ENCODE data around the gene AUTS2.

The AUTS2 gene

DNA sequence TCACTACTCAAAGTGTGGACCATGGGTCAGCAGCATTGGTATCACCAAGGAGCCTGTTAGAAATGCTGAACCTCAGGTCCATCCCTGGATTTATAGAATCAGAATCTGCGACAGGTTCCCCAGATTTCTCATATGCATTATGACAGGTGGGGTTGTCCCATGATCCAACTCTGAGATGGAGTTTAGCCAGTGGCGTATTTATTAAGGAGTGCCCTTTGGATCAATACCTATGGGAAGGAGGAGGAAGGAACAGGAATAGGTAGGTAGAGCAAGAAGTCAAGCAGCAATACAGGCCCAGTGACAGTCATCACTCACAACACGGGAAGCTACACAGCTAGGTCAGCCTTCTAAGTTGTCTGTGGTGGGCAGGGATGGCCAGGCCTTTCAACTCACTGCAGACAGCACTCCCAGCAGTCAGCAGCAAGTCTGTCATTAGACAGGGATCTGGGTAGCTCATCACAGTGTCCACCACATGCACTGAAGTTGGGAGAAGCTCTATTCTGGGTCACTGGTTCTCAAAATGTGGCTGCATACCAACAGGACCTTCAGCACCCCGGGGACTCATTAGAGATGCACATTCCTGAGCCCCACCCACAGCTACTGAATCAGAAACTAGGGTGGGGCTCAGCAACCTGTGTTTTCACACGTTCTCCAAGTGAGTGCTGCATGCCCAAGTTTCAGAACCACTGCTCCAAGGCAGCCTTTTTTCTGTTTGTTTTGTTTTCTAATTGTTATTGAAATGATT is 1001.3 kb downstream of the AUTS2 start:
- DNase-seq (ENCODE audit: low spot score), result no peak
- Mint-ChIP-seq H3K4me3 (no peak overlapping the region), H3K27me3 (ENCODE audit: low read depth) (peaks cover 26% of the 10 kb centered on the region), H3K27ac (no peak overlapping the region), H3K4me1 (ENCODE audit: low read depth) (no peaks in the 10 kb centered on the region), H3K36me3 (ENCODE audit: low read depth) (no peaks in the 10 kb centered on the region), H3K9me3 (peaks cover 12% of the 10 kb centered on the region)

DNA sequence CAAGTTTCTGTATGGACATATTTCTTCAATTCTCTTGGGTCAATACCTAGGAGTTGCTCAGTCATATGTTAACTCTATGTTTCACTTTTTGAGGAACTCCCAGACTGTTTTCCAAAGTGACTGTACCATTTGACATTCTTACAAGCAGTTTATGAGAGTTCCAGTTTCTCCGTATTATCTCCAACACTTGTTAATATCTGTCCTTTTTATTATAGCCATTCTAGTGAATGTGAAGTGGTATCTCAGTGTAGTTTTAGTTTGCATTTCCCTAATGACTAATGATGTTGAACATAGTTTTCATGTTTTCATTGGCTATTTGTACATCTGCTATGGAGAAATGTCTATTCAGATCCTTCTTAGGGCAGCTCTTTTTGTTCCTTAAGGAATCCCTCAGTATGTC is 1002.7 kb downstream of the AUTS2 start:
- Mint-ChIP-seq H3K27ac (no peak overlapping the region), H3K4me3 (no peak overlapping the region), H3K27me3 (ENCODE audit: low read depth) (peaks cover 19% of the 10 kb centered on the region), H3K4me1 (ENCODE audit: low read depth) (no peaks in the 10 kb centered on the region), H3K9me3 (peaks cover 12% of the 10 kb centered on the region), H3K36me3 (ENCODE audit: low read depth) (no peaks in the 10 kb centered on the region)
- no peak for DNase-seq (ENCODE audit: low spot score)

DNA sequence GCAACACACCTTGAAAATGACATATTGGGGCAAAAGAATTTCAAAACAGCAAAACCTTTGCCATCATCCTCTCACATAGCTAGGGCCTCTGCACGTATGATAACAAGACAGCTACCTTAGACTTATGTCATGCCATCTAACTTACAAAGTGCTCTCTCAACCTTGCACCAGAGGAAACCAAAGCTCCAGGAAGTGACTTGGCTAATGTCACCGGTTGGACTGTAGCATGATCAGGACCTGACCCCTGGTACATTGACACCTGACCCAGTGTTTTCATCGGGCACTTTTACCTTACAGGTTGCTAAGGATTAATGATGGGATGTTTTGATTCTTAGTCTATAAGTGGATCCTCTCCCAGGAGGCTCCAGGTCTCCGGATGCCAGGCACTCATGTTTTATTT is 1003.8 kb downstream of the AUTS2 start:
- peaks cover 12% of the 10 kb centered on the region for H3K9me3 Mint-ChIP-seq
- no peak for DNase-seq (ENCODE audit: low spot score)
- H3K4me1 Mint-ChIP-seq (ENCODE audit: low read depth), result no peaks in the 10 kb centered on the region
- no peak overlapping the region for H3K27ac Mint-ChIP-seq
- H3K4me3 Mint-ChIP-seq, result no peak overlapping the region
- no peaks in the 10 kb centered on the region for H3K36me3 Mint-ChIP-seq (ENCODE audit: low read depth)
- peaks cover 12% of the 10 kb centered on the region for H3K27me3 Mint-ChIP-seq (ENCODE audit: low read depth)

DNA sequence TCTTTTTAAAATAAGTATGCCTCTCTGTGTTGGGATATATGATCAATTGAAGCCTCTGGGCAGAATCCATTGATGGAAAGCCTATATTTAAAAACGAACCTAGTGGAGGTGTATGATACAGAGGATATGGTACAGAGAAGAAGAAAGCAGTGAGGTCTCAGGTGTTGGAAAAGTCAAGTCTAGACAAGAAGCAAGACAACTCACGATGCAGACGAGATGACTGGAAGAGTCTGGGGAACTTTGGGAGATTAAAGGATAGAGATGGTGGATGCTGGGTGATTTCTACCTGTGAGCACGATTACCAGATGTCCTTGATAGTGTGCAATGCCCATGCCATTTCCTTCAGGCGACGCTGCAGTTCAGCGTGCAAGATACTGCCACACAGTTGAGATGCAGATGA is 1009.0 kb downstream of the AUTS2 start:
- Mint-ChIP-seq H3K36me3 (ENCODE audit: low read depth) (no peaks in the 10 kb centered on the region), H3K27me3 (ENCODE audit: low read depth) (no peaks in the 10 kb centered on the region), H3K27ac (no peak overlapping the region), H3K4me3 (no peak overlapping the region), H3K4me1 (ENCODE audit: low read depth) (no peaks in the 10 kb centered on the region), H3K9me3 (no peaks in the 10 kb centered on the region)
- no peak for DNase-seq (ENCODE audit: low spot score)

DNA sequence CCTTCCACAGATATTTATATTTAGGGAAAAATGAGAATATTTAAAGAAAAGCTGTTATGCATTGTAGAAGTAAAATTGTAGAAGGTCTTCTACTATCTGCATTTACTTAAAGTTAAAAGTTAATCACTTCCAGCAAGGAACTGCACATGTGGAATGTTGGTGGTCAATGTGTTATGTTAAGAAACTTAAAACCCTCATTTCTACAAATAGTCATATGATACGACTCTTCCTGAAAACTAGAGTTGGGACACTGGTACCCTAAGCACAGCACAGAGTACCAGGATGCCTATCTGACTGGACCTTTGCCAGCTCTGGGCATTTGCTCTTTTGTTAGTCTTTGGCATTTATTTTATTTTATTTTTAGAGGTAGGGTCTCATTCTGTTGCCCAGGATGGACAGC is 1009.5 kb downstream of the AUTS2 start:
- Mint-ChIP-seq H3K4me1 (ENCODE audit: low read depth) (no peaks in the 10 kb centered on the region), H3K27ac (no peak overlapping the region), H3K36me3 (ENCODE audit: low read depth) (no peaks in the 10 kb centered on the region), H3K9me3 (no peaks in the 10 kb centered on the region), H3K27me3 (ENCODE audit: low read depth) (no peaks in the 10 kb centered on the region), H3K4me3 (no peak overlapping the region)
- no peak for DNase-seq (ENCODE audit: low spot score)

DNA sequence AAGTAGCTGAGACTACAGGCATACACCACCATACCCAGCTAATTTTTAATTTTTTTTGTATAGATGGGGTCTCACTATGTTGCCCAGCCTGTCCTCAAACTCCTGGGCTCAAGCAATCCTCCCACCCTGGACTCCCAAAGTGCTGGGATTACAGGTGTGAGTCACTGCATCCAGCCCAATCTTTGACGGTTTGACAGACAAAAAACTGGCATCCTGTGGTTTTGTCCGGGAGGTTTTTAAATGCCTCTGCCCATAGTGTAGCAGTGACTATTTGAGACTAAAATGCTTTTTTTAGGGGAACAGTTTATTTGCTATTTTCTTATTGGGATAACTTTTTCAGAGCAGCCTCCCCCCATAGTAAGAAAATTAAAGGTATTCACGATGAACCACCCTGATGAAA is 1010.0 kb downstream of the AUTS2 start:
- DNase-seq (ENCODE audit: low spot score), result no peak
- Mint-ChIP-seq H3K27me3 (ENCODE audit: low read depth) (no peaks in the 10 kb centered on the region), H3K9me3 (no peaks in the 10 kb centered on the region), H3K27ac (no peak overlapping the region), H3K4me3 (no peak overlapping the region), H3K4me1 (ENCODE audit: low read depth) (no peaks in the 10 kb centered on the region), H3K36me3 (ENCODE audit: low read depth) (no peaks in the 10 kb centered on the region)

DNA sequence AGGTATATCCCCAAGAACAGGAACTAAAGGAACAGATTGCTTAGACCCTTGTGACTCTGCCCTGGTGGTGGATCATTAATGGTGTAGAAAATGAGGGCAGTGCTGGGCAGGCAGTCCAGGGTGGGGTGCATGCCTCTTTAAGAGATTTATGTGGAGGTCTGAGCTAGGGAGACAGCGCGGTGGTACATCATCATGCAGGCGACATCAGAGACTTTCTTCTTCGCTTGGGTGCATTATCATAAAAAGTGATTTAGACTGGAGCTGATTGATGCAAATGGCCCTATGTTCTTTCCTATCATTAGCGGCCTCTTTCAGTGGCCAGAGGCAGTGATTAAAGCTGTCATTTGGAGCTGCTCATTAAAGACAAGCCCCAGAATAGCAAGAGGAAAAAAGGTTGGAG is 1014.5 kb downstream of the AUTS2 start:
- no peaks in the 10 kb centered on the region for H3K36me3 Mint-ChIP-seq (ENCODE audit: low read depth)
- H3K27ac Mint-ChIP-seq, result no peak overlapping the region
- DNase-seq (ENCODE audit: low spot score), result no peak
- no peaks in the 10 kb centered on the region for H3K9me3 Mint-ChIP-seq
- H3K27me3 Mint-ChIP-seq (ENCODE audit: low read depth), result no peaks in the 10 kb centered on the region
- H3K4me3 Mint-ChIP-seq, result no peak overlapping the region
- H3K4me1 Mint-ChIP-seq (ENCODE audit: low read depth), result no peaks in the 10 kb centered on the region

DNA sequence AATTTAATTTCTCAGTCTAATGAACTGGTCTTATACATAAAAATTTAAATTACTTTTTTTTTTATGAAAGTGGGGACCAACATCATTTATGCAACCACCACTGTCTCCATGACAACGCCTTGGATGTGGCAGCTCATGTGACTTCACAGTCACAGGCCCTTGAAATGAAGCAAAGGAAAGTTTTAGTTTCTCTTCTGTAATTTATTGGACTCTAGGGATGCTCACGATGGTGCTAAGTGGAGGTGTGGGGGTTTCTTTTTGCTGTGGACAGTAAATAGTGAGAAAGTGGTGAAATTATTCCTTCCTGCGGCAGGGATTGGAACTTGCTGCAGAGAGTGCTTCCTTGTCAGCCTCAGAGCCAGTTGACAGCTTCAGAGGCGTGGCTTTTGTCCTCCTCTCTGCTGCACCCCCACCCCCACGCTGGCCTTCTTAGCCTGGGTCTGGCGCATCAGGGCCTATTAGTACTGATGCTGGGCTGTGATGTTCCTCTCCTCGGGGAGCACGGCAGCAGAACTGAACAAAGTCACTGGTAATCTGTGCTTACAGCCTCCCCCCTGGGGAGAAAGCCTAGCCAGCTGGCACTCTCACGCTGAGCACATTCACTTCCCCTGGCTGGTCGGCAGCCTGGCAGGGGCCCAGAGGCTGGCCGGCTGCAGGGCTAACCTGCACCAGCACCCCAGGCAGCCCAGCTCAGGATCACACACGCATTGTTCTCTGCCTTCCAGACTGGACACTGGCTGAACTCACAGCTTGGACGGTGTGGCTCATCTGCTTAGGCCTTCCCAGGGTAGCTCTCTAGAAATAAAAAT is 1016.2 kb downstream of the AUTS2 start:
- no peak for DNase-seq (ENCODE audit: low spot score)
- Mint-ChIP-seq H3K27me3 (ENCODE audit: low read depth) (no peaks in the 10 kb centered on the region), H3K4me3 (no peak overlapping the region), H3K27ac (no peak overlapping the region), H3K36me3 (ENCODE audit: low read depth) (no peaks in the 10 kb centered on the region), H3K4me1 (ENCODE audit: low read depth) (no peaks in the 10 kb centered on the region), H3K9me3 (no peaks in the 10 kb centered on the region)

DNA sequence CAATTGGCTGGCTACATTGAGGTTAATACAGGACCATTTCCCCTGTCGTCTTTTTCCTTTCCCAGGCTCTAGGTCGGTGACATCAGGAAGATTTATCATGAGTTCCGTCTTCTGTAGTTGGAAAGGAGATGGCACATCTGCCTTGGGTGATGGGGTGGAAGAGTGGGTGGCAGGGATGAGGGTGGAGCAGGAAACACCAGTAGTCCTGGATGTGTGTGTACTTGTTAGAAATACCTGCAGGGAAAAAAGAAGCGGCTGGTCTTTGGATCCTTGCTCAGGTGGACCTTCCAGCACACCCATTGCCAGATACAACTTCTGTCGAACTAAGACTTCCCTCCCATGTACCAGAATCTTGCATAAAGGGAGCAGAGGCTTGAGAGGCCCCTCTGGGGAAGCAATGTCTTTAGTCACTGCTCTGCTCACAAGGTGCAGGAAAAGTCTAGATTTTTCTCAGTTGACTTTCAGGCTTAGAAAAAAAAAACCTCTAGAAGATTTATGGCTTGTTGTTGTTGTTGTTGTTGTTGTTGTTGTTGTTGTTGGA is 1016.9 kb downstream of the AUTS2 start:
- Mint-ChIP-seq H3K4me3 (no peak overlapping the region), H3K27ac (no peak overlapping the region), H3K9me3 (no peaks in the 10 kb centered on the region), H3K4me1 (ENCODE audit: low read depth) (no peaks in the 10 kb centered on the region), H3K36me3 (ENCODE audit: low read depth) (no peaks in the 10 kb centered on the region), H3K27me3 (ENCODE audit: low read depth) (no peaks in the 10 kb centered on the region)
- no peak for DNase-seq (ENCODE audit: low spot score)

DNA sequence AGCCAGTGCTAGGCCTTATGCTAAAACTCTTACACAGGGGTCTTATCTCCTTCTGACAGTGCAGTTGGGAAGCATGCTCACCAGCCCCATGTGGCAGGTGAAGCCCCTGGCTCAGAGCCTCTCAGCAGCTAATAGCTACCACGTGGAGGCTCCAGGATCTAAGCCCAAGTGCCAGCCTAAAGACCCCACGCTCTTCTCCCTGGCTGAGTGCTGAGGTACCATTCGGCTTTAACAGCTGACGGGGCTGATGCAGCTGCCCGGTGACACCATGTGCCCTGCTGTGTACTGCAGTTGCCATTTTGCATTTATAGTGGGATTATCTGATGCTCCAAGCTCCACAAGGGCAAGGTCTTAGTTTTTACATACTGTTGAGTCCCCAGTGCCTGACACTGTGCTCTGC is 1017.9 kb downstream of the AUTS2 start:
- Mint-ChIP-seq H3K4me3 (no peak overlapping the region), H3K27me3 (ENCODE audit: low read depth) (no peaks in the 10 kb centered on the region), H3K9me3 (no peaks in the 10 kb centered on the region), H3K27ac (no peak overlapping the region), H3K4me1 (ENCODE audit: low read depth) (no peaks in the 10 kb centered on the region), H3K36me3 (ENCODE audit: low read depth) (no peaks in the 10 kb centered on the region)
- DNase-seq (ENCODE audit: low spot score), result no peak

DNA sequence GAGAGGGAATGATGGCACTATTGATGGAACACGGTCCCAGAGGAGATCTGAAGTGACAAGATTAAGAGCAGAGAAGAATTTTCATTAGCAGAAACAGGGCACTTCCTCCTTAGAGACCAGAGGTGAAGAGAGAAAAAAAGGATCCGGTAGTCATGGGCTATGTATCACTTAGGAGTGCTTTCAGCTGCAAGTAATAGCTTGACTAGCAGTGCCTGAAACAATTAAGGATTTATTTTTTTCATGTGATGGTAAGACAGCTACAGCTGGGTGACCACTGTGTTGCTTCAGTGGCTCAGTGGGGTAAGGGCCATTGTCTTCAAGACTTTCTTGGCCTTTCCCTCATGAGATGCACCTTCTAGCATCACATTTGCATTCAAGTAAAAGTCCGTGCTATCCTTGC is 1018.5 kb downstream of the AUTS2 start:
- Mint-ChIP-seq H3K36me3 (ENCODE audit: low read depth) (no peaks in the 10 kb centered on the region), H3K4me1 (ENCODE audit: low read depth) (no peaks in the 10 kb centered on the region), H3K4me3 (no peak overlapping the region), H3K27me3 (ENCODE audit: low read depth) (no peaks in the 10 kb centered on the region), H3K27ac (no peak overlapping the region), H3K9me3 (no peaks in the 10 kb centered on the region)
- no peak for DNase-seq (ENCODE audit: low spot score)

DNA sequence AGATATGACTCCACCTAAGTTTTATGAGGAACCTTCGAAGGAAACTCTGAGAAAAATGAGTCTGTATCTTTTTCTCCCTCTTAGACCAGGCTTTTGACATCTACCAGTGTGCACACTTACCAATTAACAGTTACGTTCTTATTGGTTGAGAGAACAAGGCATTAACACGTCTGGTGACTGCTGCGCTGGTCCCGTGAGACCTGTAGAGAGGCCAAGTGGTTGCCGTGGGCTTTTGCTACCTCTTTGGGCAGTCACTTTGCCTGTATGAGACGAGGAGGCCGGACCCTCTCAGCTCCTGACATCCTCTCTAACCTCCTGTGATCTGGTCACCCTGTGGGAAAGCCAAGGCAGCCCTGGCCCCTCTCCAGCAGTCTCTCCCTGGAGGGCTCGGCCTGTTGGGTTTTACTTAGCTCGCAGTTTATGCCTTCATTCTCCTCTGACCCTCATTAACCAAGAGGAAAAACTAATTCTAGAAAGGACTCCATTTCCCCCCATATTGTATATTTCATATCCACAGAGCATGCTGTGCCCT is 1019.8 kb downstream of the AUTS2 start:
- Mint-ChIP-seq H3K4me3 (no peak overlapping the region), H3K27me3 (ENCODE audit: low read depth) (no peaks in the 10 kb centered on the region), H3K27ac (no peak overlapping the region), H3K9me3 (no peaks in the 10 kb centered on the region), H3K4me1 (ENCODE audit: low read depth) (no peaks in the 10 kb centered on the region), H3K36me3 (ENCODE audit: low read depth) (no peaks in the 10 kb centered on the region)
- no peak for DNase-seq (ENCODE audit: low spot score)

DNA sequence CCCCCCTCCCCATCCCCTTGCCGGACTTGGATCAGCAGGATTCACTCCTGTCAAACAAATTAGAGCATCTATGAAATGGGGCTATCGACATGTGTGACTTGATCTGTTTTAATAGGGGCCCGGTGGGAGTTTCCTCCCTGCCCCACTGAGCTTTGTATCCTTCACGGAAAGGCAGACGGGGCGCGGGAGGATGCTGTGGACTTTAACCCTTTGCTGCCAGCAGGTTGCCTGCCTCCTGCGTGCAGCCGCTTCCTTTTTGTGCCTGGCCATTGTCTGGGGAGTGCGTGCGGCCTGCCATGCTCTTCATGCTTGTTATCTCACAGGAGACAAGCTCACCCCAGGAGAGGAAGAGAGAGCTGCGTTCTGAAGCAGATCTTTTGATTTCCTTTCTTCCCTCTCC is 1020.9 kb downstream of the AUTS2 start:
- no peaks in the 10 kb centered on the region for H3K4me1 Mint-ChIP-seq (ENCODE audit: low read depth)
- H3K4me3 Mint-ChIP-seq, result no peak overlapping the region
- no peaks in the 10 kb centered on the region for H3K27me3 Mint-ChIP-seq (ENCODE audit: low read depth)
- no peaks in the 10 kb centered on the region for H3K9me3 Mint-ChIP-seq
- H3K36me3 Mint-ChIP-seq (ENCODE audit: low read depth), result no peaks in the 10 kb centered on the region
- H3K27ac Mint-ChIP-seq, result no peak overlapping the region
- no peak for DNase-seq (ENCODE audit: low spot score)

DNA sequence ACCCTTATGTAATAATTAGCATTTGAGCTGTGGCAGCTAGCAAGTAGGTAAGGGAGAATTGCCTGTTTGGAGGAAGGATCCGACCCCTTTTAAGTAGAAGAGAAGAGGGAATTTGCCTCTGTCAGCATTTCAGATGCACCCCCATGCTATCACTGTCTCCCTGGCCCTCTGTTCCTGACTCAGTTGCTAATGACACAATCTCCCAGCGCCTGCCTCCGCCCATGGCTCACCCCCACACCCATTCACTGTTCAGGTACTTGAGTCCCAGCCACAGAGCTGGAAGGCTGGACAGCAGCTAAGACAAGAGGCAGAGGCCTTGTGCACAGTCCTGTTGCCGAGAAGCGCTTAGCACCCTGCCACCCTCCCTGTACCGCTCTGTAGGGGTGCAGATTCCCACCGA is 1021.4 kb downstream of the AUTS2 start:
- H3K27me3 Mint-ChIP-seq (ENCODE audit: low read depth), result no peaks in the 10 kb centered on the region
- H3K36me3 Mint-ChIP-seq (ENCODE audit: low read depth), result no peaks in the 10 kb centered on the region
- no peaks in the 10 kb centered on the region for H3K9me3 Mint-ChIP-seq
- DNase-seq (ENCODE audit: low spot score), result no peak
- H3K4me1 Mint-ChIP-seq (ENCODE audit: low read depth), result no peaks in the 10 kb centered on the region
- no peak overlapping the region for H3K4me3 Mint-ChIP-seq
- H3K27ac Mint-ChIP-seq, result no peak overlapping the region

Measured in T-helper 2 cell treated with Interferon-gamma antibody and Interleukin-4, amounts not matched to agents 5 μg/mL and 100 μg/mL, for 36 hours (primary cell).